OCI-M1 (cell line): ENCODE measurements around the gene RPEL1.

ENCODE experiments used
- DNase-seq: peaks from one replicate; lab custom pipeline; 2025; lab: John Stamatoyannopoulos, UW

RPEL1 gene

DNA sequence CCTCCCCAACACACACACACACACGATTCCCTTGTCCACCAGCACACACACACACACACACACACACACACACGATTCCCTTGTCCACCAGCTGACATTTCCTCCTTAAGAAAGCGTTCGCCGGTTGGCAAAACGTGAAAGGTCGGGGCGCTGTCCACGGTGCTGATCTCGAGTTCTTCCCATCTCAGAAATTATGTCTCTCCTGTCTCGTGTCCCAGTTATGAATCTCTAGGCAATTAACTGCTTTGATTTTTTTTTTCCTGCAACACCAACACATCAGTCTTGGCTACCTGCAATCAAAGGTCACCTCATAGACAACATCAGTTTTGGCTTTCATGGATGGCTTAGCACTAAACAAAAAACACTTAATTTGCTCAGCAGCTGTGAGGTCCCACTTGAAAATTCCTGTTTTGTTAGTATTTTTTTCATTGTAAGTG, 33.2 kb downstream of the RPEL1 start:
- DNase-seq, result peak; percentile 53

DNA sequence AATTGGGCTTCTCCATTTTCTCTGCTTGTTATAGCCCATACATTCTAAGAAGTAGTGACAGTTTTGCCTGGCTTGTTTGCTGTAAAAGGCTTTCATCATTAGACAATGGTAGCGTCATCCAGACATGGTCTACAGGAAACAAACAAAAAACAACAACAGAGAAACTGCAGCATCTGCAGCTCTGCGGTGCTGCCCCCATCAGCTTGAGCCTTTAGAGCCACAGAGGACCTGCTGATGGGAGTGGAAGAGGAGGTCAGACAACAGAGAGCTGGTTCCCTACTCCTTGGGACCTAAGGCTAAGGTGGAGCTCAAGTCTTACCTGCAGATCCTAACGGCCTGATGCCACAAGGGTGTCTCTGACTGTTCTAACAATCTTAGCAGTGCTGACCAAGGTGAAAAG, 34.3 kb downstream of the RPEL1 start:
- no peak for DNase-seq

DNA sequence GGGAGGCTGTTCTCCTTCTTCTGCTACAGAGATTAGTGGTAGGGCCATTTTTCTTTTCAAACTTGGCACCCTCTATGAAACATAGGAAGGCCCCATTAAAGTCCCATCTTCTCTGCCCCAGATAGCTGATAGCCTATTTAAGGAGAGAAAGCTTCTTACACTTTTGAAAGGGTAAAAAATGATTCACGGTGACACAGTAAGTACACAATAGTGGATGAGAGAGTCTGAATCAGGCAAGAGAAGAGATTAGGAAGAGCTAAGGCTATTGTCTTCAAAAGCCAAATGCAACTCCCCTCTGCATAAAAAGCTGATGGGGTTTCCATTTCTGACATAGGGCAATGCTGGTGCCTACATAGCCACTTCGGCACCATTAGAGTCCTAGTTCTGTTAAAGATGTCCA, 34.8 kb downstream of the RPEL1 start:
- DNase-seq, result no peak

DNA sequence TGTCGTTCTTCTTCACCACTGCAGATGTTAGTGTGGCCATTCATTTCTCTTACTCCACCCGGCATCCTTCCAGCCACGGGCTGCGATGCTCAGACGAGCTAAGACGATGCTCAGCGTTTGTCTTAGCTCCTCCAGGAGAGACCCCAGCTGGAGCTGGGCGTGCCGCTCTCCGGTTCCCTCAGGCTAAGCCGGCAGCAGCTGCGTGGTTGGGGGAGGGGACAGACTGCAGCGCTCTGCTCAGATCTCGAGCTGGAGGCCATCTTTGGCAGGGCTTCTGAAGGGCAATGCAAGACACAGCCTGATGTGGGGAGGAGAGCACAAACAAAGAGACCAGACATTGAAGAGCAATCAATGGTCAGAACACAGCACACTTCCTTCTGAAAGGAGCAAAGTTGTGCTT, 36.1 kb downstream of the RPEL1 start:
- no peak for DNase-seq

DNA sequence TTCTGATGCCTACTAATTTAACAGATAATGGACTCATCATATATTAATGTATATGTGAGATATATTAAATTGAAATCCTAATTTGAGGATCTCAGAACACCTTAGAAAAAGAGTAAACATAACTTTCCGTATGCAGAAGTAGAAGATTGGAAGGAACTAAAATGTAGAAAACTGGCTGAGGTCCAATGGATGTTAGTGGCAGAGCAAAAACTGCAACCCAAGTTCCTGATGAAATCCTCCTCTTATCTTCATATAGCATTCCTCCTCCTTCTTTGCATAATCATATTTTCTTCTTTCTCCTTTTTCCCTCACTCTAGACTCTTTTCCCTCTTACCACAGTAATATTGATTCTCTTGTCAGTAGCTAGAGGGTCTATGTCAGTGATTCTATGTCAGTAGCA, 37.3 kb downstream of the RPEL1 start:
- peak; percentile 37 for DNase-seq

DNA sequence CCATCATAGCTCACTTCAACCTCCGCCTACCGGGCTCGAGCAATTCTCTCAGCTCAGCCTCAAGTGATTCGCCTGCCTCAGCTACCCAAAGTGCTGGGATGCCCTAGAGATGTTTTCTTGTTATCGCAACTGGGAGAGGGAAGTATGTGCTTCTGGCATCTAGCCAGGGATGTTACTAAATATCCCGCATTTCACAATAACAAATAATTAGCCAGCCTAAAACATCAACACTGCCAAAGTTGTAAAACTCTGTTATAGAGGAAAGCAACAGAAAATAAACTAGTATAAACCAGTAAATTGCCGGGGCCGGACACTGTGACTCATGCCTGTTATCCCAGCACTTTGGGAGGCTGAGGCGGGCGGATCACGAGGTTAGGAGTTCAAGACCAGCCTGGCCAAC, 38.5 kb downstream of the RPEL1 start:
- DNase-seq, result no peak

DNA sequence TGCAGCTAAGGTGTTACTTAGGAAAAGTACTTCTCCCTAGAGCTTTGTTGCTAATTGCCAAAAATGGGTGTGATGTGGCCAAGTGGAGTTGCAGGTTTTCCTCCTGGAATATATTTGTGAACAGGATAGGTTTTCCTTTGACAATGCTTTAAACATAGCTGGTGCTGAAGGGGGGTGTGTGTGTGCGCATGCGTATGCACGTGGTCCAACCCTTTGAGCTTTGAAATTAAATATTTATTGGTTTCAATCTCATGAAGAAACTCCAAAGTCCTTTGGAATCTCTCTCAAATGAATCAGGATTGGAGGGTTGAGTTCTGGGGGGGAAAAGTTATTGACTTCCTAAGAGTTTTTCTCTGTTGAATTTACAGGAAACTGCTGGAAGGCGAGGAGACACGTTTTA, 42.3 kb downstream of the RPEL1 start:
- DNase-seq, result no peak

DNA sequence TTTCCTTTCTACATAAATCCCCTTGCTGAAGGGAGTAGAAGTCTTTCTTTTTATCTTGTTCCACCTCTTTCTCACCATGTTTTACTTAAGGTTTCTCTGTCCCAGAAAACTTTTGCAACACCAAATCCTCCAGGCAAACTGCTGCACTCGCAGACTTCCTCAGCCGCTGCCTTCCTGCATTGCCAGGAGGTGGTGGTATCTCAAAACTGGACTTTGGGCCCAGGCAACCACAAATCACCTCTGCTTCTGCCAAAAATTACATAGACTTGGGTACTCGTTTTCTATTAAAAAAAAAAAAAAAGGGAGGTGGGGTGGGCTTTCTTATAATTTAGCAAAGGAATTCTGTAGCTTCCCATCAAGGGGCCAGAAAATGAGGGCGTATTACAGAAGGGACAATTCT, 45.9 kb downstream of the RPEL1 start:
- no peak for DNase-seq

DNA sequence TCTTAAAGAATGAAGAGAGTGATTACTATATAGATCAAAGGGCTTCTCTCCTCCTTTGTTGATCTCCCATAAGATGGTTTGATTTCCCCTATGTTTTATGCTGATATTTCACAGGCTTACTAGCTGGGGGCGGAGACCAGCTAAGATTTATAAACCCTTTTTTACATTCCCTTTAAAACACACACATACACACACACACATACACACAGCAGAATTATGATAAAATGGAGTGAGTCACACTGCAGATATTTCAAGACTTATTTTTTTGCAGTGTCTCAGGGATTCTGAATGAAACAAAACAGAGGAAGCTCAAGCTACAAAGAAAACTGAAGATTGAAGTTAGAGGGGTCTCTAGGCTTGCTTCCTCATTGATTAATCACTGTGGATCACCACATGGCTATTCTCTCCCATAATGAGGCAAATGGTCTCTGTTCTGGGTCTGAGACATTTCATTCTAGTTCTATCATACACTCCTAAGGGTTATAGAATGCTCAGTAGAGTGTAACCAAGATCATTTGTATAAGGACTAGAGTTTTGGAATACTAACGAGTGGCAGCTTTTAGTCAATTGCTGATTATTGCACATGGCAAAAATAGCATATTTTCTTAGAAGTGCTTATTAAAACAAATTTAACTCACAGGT, 49.8 kb downstream of the RPEL1 start:
- peak; percentile 12 for DNase-seq
